Measurements from ENCODE around the gene TCEANC2.

The TCEANC2 gene

DNA sequence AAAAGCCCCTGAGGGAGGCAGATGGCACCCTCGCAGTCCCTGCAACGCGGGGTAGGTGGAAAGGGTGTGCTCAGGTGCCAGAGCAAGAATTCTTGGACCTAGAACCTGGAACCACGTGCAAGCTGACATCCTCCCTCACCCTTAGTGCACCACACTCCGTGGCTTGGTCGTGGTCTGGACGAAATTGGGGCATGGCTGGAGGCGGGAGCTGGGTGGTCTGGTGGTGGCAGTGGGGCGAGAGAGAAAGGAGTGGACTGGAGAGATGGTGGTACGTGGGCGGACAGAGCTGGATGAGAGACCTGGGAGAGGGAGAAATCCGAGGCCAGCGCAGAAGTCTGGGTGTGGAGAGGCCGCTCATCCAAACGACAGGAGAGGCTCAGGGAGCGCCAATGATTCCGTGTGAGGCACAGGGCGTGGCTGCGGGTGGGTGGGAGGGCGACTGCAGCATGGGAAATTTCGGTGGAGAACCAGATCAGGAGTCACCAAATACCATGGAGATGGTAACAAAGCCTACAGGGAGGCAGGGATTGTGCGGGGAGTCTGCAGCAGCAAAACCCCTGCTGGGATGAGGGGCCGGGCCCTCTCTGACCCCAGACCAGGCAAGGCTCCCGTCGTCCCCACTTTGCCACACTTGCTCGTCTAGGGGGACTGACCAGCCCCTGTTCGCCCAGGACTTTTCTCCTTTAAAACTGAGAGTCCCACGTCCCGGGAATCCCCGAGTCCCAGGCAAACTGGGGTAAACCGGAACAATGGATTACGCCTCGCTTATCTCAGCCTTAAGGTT, 67.5 kb downstream of the TCEANC2 start:
- no peaks in the 10 kb centered on the region for H4K20me1 ChIP-seq (ENCODE audit: control insufficient read depth, insufficient read depth, low read depth, low read length)
- no peaks in the 10 kb centered on the region for H3K36me3 ChIP-seq (ENCODE audit: control insufficient read depth, low read length)
- TF ChIP-seq CTCF (IDR thresholded peaks at IDR 0.05; ENCODE audit: low read depth, low read length, poor library complexity, severe bottlenecking) (no peak), EZH2phosphoT487 (IDR thresholded peaks at IDR 0.05; ENCODE audit: borderline replicate concordance, low read length) (no peak)
- no peaks in the 10 kb centered on the region for H3K9me2 ChIP-seq (replicated peaks; ENCODE audit: control insufficient read depth, low read length)
- H3K4me1 ChIP-seq (ENCODE audit: control insufficient read depth, low read length) = peaks cover 2% of the 10 kb centered on the region; the same call in 1 of the 2 replicates
- H3F3A ChIP-seq (ENCODE audit: control insufficient read depth, insufficient read depth) = no peaks in the 10 kb centered on the region
- H3K27me3 ChIP-seq (ENCODE audit: control insufficient read depth, low read length) = peaks cover 5% of the 10 kb centered on the region; the same call in 1 of the 2 replicates
- no peak overlapping the region for H3K27ac ChIP-seq (ENCODE audit: low read depth, low read length)
- no peaks in the 10 kb centered on the region for H3K79me2 ChIP-seq (ENCODE audit: control insufficient read depth, low read length)
- peak overlapping the region; percentile 22; the same call in 1 of the 2 replicates for H3K4me2 ChIP-seq (ENCODE audit: low read length)
- H3K9me3 ChIP-seq (ENCODE audit: control insufficient read depth, insufficient read depth, low read length) = no peaks in the 10 kb centered on the region
- no peak overlapping the region for H3K4me3 ChIP-seq (ENCODE audit: low read length)

GRCh38 chr1:54121482-54122134, 68.2 kb downstream of the TCEANC2 start:
- Histone ChIP-seq H3K9me2 (replicated peaks; ENCODE audit: control insufficient read depth, low read length) (no peaks in the 10 kb centered on the region), H4K20me1 (ENCODE audit: control insufficient read depth, insufficient read depth, low read depth, low read length) (no peaks in the 10 kb centered on the region), H3K4me3 (ENCODE audit: low read length) (no peak overlapping the region), H3K4me2 (ENCODE audit: low read length) (peak overlapping the region; percentile 22; the same call in 1 of the 2 replicates), H3K27me3 (ENCODE audit: control insufficient read depth, low read length) (peaks cover 5% of the 10 kb centered on the region; the same call in 1 of the 2 replicates), H3K36me3 (ENCODE audit: control insufficient read depth, low read length) (no peaks in the 10 kb centered on the region), H3K27ac (ENCODE audit: low read depth, low read length) (no peak overlapping the region), H3F3A (ENCODE audit: control insufficient read depth, insufficient read depth) (no peaks in the 10 kb centered on the region), H3K79me2 (ENCODE audit: control insufficient read depth, low read length) (no peaks in the 10 kb centered on the region), H3K4me1 (ENCODE audit: control insufficient read depth, low read length) (peaks cover 2% of the 10 kb centered on the region; the same call in 1 of the 2 replicates), H3K9me3 (ENCODE audit: control insufficient read depth, insufficient read depth, low read length) (no peaks in the 10 kb centered on the region)
- TF ChIP-seq CTCF (IDR thresholded peaks at IDR 0.05; ENCODE audit: low read depth, low read length, poor library complexity, severe bottlenecking) (peak; percentile 65), EZH2phosphoT487 (IDR thresholded peaks at IDR 0.05; ENCODE audit: borderline replicate concordance, low read length) (no peak)

- H3K36me3 ChIP-seq (ENCODE audit: control insufficient read depth, low read length) = no peaks in the 10 kb centered on the region
- no peaks in the 10 kb centered on the region for H3F3A ChIP-seq (ENCODE audit: control insufficient read depth, insufficient read depth)
- TF ChIP-seq EZH2phosphoT487 (IDR thresholded peaks at IDR 0.05; ENCODE audit: borderline replicate concordance, low read length) (no peak), CTCF (IDR thresholded peaks at IDR 0.05; ENCODE audit: low read depth, low read length, poor library complexity, severe bottlenecking) (no peak)
- H3K4me2 ChIP-seq (ENCODE audit: low read length) = no peak overlapping the region; the same call in 1 of the 2 replicates
- no peaks in the 10 kb centered on the region for H3K9me3 ChIP-seq (ENCODE audit: control insufficient read depth, insufficient read depth, low read length)
- no peak overlapping the region for H3K4me3 ChIP-seq (ENCODE audit: low read length)
- no peaks in the 10 kb centered on the region for H3K9me2 ChIP-seq (replicated peaks; ENCODE audit: control insufficient read depth, low read length)
- peaks cover 2% of the 10 kb centered on the region; the same call in 1 of the 2 replicates for H3K4me1 ChIP-seq (ENCODE audit: control insufficient read depth, low read length)
- H3K27me3 ChIP-seq (ENCODE audit: control insufficient read depth, low read length) = peaks cover 5% of the 10 kb centered on the region; the same call in 1 of the 2 replicates
- no peaks in the 10 kb centered on the region for H3K79me2 ChIP-seq (ENCODE audit: control insufficient read depth, low read length)
- no peak overlapping the region for H3K27ac ChIP-seq (ENCODE audit: low read depth, low read length)
- no peaks in the 10 kb centered on the region for H4K20me1 ChIP-seq (ENCODE audit: control insufficient read depth, insufficient read depth, low read depth, low read length)
Measured at GRCh38 chr1:54122135-54122751, 68.8 kb downstream of the TCEANC2 start.

All from DOHH2 (cell line).